ENCODE measurements around the gene SETBP1. TPM values are rescaled to one million over a fixed set of nuclear protein-coding genes. Genes with fewer than 3 reads are reported as not detected.

The SETBP1 gene
- total RNA-seq, 1 donor from 2014 or later = 4.3 TPM

DNA sequence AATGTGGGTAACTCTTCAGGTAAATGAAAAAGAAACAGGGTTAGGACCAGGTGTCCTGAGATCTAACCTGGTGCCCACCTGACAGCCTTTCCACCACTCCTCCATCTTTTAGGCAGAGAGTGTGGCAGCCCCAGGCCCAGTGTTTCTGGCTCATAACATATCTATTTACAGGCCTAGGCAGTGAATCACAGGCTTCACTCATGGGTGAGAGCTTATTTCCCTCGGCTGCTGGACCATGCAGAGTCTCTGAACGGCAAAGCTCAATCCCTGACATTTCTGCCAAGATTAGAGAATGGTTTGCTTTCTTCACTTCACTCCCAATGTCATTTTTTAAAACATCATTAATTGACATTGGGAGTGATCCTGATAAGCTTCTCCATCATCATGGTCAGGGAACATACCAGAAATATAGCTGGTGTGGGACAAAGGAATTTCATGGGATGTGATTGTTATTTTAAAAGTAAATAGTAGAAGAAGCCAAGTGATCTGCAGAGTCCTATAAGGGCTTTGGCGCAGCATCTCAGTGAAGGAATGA lies 323.9 kb downstream of the SETBP1 start:
- intact Hi-C loops (cut with micrococcal nuclease) = no loop called here

DNA sequence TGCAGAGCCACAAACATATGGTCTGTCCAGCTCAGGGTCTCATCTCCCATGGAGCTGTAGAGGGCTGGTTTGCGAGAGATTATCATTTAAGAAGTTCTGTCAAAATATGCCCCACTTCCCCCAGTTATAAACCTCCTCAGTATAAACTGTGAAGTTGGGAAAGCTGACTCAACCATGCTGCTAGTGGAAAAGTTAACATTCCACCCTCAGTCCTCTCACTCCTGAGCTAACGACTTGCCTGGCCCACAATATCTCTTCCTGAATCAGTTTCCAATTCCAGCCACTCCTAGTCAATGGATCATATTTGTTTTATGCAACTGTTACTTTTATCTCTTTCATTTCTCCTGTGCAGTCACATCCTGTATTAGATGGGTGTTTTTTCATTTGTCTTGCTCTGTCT lies 326.2 kb downstream of the SETBP1 start:
- intact Hi-C loops (cut with micrococcal nuclease) = no loop called here

DNA sequence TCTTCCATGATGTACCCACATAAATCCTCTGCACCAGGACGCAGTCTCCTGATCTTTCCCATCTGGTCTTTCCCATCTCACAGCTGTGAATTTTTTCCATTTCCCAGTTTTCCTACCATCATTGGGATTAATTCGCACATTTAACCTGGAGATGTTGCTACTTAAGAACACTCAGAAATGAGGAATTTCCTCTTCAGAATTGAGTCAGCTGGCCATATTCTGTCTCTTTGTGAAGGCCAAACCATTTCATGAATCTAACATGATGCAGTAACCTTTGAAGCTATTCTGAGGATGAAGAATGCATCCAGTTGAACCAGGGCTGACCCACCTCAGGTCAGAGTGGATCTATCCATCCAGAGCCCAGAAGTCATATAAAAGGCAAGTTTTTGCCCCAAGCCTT lies 326.8 kb downstream of the SETBP1 start:
- intact Hi-C loops (cut with micrococcal nuclease) = no loop called here

GRCh38 chr18:45008694-45009413 lies 328.2 kb downstream of the SETBP1 start:
- intact Hi-C loops (cut with micrococcal nuclease) = no loop called here

DNA sequence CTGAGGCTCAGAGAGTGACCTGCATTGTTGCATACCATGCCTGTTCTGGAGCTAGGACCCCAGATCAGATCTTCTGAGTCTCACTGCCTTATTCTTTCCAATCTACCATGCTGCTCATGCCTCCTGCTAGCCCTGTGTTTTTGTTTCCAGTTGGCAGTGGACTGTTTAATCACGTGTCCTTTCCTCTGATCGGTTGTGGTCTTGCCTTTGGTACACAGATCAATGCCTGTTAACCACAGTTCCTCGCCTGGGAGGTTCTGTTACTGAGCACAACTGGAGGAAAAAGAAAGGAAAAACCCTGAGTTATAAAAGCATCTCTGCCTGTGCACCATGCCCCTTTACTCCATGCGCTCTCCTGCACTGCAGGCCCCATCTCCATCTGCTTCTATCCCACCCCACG lies 329.1 kb downstream of the SETBP1 start:
- intact Hi-C loops (cut with micrococcal nuclease) = no loop called here

DNA sequence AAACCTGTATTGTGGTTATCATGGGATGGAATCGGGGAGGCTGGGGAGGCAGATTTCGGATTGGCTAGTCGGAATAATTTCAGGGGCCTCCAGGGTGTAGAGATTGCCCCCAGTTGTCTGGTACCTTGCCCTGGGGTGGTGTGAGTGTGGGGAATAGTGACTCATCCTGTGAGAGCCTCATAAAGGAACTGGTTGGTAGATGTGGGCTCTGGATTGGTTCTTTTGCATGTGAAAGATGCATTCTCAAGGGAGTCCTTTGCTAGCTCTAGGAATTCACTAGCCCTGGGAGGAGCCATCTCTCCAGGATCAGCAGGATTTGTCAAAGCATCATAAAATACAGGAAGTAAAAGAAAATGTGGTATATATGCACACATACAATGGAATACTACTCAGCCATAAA lies 331.6 kb downstream of the SETBP1 start:
- intact Hi-C loops (cut with micrococcal nuclease) = no loop called here

- intact Hi-C loops (cut with micrococcal nuclease) = no loop called here
Observed at GRCh38 chr18:45014047-45014501, 333.4 kb downstream of the SETBP1 start.

DNA sequence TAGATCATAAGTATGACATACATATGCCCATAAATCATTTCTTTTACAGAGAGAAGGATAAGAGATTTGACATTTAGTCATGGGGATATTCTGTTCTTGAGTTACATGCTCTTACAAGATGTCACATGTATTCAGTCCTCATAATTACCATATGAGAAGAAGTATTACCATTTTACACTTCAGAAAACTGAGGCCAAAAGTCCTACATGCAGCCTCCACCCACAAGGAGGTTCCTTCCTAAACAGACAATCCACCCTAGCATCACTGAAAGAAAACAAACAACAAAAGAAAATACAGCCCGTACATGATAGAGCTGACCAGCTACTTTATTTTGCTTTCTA lies 335.1 kb downstream of the SETBP1 start:
- intact Hi-C loops (cut with micrococcal nuclease) = no loop called here

- intact Hi-C loops (cut with micrococcal nuclease) = no loop called here
Observed at GRCh38 chr18:45019469-45019868, 338.8 kb downstream of the SETBP1 start.

DNA sequence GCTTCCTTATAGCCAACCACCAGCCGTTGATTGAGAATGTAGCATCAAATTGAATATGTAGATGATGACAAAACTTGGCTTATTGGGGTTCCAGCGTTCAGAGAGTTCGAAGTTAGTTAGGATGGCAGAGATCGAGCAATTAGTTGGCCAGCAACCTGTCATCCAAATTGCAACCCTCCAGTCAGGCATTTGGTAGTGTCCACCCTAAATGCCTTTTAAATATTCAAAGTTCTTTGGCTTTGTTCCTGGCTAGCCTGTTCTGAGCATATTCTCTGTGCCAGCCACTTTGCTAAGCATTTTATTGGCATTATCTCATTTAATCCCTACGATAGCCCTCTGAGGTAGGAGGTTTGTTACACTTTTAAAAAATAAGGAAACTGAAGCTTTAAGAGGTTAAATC lies 342.8 kb downstream of the SETBP1 start:
- intact Hi-C loops (cut with micrococcal nuclease) = loop anchor here (10.0 kb wide), 1 partner anchor 349 kb away; no protein-coding TSS in a partner anchor

GRCh38 chr18:45024357-45025088 lies 343.8 kb downstream of the SETBP1 start:
- intact Hi-C loops (cut with micrococcal nuclease) = loop anchor here (10.0 kb wide), 1 partner anchor 350 kb away; no protein-coding TSS in a partner anchor

DNA sequence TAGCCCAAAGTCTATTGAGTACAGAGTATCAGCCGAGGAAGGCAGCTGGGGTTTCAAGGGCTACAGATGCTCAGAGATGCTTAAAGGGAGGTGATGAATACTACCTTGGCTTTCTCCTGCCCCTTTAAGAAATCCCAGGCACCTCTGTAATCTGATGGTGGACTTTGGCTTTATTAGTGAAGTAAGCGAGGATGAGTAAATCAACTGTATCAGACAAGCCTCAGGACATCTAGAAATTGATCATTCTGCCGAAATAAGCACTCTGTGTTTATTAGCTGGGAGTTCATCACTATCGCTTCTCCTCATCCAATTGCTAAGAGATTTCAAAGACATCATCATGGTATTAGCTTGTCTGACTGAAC lies 344.4 kb downstream of the SETBP1 start:
- intact Hi-C loops (cut with micrococcal nuclease) = loop anchor here (10.0 kb wide), 1 partner anchor 350 kb away; no protein-coding TSS in a partner anchor

GRCh38 chr18:45026162-45026561 lies 345.5 kb downstream of the SETBP1 start:
- intact Hi-C loops (cut with micrococcal nuclease) = loop anchor here (10.0 kb wide), 1 partner anchor 351 kb away; no protein-coding TSS in a partner anchor

GRCh38 chr18:45034179-45034578 lies 353.5 kb downstream of the SETBP1 start:
- intact Hi-C loops (cut with micrococcal nuclease) = no loop called here

DNA sequence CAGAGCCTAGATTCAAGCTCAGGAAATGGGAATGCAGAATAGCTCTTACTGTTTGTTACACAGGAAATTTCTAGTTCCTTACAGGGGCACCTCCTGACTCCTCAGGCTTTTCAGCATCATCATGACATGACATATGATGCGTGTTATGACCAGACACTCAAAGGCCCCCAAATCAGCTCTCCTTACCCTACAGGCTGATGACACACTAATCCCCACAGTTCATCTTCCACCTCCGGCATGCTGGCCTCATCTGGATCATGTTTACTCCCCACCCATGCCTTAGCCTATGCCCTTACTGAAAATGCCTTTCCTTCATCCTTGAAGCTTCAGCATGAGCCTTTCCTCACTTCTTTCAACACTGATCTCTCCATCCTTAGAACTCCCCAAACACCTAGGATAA lies 356.9 kb downstream of the SETBP1 start:
- intact Hi-C loops (cut with micrococcal nuclease) = no loop called here

- intact Hi-C loops (cut with micrococcal nuclease) = no loop called here
Observed at GRCh38 chr18:45039376-45039775, 358.7 kb downstream of the SETBP1 start.

DNA sequence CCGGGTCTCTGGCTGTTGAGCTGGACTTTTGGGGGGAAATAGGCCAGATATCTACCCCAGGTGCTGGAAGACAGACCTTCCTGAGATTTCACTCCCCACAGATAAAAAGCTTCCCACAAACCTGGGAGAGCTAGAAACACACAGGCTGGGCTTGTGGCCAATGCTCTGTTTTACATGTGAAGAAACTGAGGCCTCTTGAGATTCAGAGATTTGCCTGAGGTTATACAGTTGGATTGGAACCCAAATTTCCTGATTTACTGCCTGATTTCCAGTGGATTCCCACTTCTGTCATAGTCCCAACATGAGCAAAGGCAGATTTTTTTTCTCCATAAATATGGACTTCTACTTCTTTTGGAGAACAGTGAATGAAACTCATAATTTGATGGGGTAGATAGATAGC lies 360.2 kb downstream of the SETBP1 start:
- intact Hi-C loops (cut with micrococcal nuclease) = no loop called here

- intact Hi-C loops (cut with micrococcal nuclease) = no loop called here
Observed at GRCh38 chr18:45044787-45045186, 364.1 kb downstream of the SETBP1 start.

GRCh38 chr18:45046228-45046627 lies 365.5 kb downstream of the SETBP1 start:
- intact Hi-C loops (cut with micrococcal nuclease) = no loop called here

DNA sequence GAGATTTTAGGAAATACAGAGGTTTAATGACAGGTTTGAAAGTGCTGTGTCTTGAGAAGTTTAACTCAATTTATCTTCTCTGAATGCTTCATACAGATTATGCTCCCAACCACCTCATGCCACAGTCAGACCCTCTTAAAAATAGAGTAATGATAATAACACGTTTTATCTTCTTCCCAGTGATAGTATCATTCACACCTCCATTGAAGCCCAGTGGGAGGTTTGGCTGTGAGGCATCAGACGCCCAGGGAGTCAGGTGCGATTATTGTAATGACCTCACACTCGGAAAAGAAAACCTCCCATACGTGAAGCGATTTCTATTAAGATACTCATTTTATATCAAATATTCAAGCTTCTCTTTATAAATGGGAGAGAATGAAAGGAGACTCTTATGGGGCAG lies 366.3 kb downstream of the SETBP1 start:
- intact Hi-C loops (cut with micrococcal nuclease) = no loop called here

DNA sequence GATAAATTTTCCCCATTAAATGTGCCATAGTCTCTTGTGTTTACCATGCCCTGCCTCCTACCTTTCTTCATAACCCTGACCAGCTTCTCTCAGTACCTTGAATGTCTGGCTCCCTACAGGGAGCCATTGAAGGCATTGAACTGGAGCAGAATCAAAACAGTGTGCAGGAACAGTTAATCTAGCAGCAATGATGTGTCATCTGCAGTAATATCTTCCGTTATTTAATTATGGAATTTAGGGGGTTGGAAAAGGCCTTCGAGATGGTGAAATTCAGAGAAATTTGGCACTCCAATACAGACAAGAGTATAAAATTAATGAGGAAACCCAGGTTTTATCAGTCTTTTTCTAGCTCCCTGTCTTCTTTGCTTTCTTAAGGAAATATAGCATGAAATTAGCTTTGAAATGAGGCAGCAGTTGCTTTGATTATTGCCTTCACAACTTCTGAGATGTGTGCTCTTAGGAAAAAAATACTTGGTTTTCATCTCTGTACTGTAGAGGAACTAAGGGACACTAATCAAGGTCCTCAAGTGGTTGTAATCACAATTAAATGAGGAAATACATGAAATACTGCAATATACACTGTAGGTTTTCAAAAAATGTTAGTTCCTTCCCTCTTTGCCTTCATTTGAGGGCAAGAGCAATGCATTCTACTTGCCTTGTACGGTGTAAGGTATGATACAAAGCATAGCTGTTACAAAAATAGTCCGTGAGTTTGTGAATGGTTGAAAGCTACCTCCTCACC lies 369.1 kb downstream of the SETBP1 start:
- intact Hi-C loops (cut with micrococcal nuclease) = no loop called here

All from T-helper 2 cell treated with Interferon-gamma antibody and Interleukin-4, amounts not matched to agents 100 ng/mL and 5 ng/mL, for 36 hours (primary cell).